Embryonic facial prominence (tissue), 1 donor: ENCODE measurements around the gene CBARP.

ENCODE experiments used
- DNase-seq: peaks from one replicate; pipeline ENCODE4 v3.0.0-alpha.2; 2016; ENCODE audit errors: extremely low spot score

Gene CBARP

DNA sequence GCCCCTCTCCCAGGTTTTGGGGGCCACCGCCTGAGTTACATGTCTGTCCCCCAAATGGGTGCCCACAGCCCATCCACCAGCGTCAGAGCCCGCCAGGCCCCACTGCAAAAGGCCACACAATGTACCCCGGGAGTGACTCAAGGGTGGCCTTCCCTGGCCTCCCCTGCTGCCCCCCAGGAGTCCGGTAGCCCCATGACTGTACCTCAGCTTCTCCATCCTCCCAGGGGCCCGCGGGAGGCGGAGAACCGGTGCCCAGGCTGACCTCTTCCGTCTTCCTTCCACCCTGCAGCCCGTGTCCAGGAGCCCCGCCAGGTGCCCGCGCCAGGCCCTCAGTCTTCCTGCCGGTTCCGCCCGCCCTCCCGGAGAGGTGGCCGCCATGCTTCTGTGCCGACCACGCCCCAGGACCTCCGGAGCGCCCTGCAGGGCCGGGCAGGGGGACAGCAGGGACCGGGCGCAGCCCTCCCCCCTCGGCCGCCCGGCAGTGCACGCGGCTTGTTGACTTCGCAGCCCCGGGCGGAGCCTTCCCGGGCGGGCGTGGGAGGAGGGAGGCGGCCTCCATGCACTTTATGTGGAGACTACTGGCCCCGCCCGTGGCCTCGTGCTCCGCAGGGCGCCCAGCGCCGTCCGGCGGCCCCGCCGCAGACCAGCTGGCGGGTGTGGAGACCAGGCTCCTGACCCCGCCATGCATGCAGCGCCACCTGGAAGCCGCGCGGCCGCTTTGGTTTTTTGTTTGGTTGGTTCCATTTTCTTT is 10.3 kb downstream of the CBARP start:
- DNase-seq, result no peak

DNA sequence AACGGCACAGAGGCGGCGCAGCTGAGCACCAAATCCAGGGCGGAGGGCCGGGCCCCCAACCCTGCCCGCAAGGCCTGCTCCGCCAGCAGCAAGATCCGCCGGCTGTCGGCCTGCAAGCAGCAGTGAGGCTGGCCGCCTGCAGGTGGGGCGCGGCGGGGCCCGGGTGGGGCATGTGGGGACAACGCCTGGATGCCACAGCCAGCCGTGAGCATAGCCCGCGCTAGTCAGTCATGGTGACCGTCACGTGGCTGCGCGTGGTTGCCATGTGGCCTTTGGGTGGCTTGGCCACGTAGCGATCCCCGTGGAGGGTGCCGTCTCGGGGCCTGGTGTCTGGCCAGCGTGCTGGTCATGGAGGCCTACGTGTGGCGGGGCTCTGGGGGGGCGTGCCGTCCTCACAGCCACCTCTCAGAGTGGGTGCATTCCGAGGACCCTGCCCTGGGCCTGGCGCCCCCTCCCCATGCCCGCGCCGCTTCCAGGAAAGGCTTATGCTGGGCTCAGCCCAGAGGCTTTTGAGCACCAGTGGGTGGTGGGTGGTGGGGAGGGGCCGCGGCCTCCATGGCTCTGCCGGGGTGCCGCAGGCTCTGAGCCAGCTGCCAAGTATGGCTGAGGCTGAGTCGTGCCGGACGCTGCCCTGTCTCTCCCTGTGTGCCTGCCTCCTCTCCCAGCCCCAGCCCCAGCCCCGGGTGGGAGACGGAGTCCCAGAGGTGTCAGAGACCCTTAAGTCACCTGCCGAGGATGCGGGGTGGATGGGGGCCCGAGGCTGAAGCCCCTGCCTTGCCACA is 11.1 kb downstream of the CBARP start:
- DNase-seq, result no peak

GRCh38 chr19:1226227-1226518 is 11.6 kb downstream of the CBARP start:
- no peak for DNase-seq

DNA sequence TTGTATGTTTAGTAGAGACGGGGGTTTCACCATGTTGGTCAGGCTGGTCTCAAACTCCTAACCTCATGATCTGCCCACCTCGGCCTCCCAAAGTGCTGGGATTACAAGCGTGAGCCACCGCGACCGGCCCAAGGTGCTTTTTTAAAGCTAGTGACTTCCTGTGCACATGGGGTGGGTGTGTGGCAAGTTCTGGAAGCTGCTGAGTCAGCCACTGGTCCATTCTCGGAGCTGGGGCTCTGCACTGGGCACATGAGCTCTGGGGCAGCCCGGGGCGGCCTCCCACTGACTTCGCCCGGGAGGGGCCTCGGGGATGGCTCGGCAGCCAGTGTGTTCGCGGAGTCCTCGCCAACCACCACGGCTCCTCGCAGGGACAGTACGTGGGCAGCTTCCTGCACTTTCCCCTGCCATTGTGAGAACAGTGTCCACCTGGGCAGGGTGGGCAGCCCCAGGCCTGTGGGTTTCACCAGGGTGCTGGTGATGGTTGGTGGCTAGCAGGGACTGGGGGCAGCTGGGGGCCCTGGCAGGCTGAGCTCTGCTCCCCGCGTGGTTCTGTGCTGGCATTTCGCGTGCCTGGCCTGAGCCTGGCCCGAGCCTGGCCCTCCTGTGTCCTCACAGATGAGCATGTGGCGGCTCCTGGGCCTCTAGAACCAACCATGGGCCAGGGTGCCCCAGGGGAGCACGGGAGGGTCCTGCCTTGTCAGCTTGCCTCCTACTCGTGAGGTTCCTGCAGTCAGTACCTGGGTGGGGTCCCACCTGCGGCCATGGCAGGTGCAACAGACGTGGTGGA is 12.2 kb downstream of the CBARP start:
- DNase-seq, result no peak

DNA sequence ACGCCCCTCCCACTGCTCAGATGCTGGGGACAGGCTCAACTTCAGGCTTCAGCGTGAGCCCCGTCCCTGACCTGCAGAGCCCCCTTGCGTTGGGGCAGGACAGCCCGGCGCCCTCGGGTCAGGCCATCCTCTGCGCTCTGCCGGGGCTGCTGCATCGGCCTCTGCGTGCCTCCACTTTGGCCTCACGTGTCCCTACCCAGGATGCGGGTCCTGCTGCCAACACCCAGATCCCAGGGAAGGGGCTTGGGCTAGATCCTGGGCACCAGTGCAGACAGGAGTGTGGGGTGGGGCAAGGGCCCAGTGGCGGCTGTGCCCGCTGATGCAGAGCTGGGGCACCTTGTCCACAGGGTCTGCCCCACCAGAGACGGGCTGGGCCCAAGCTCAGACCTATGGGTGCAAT is 13.0 kb downstream of the CBARP start:
- no peak for DNase-seq

- no peak for DNase-seq
These were observed 13.6 kb downstream of the CBARP start for GRCh38 chr19:1224047-1224825.

DNA sequence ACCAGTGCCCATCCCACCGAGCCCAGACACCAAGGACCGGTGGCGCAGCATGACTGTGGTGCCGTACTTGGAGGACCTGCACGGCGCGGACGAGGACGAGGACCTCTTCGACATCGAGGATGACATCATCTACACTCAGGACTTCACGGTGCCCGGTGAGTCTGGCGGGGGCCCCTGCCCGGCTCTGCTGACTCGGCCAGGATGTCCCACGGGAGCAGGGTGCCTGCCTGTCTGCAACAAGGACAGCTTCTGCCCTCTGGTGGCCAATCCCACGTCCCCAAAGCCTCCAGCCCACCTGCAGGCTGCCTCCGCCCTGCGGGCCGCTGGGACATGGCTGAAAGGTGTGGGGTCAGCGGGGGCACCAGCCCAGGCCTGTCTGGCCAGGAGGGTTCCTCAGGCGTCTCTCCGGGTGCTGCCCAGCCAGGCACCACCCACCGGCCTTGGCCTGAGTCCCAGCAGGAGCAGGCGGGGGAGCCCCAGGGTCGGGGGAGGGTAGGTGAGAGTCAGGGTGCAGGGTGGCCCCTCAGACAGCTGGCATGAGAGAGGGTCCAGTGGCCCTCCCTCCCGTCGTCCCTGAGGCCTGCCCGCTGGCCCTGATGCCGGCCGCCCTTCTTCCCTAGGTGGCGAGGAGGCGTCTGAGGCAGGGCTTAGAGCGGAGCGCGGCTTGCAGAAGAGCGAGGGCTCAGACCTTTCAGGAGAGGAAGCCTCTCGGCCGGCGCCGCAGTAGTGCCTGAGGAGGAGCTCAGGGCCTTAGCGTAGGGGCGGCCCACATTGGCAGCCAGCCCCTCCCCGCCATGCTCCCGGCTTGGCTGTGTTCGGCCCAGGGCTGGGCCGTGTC is 14.6 kb downstream of the CBARP start:
- no peak for DNase-seq

- DNase-seq, result no peak
These were observed 15.4 kb downstream of the CBARP start for GRCh38 chr19:1222394-1222793.

GRCh38 chr19:1221904-1222255 is 15.9 kb downstream of the CBARP start:
- no peak for DNase-seq

DNA sequence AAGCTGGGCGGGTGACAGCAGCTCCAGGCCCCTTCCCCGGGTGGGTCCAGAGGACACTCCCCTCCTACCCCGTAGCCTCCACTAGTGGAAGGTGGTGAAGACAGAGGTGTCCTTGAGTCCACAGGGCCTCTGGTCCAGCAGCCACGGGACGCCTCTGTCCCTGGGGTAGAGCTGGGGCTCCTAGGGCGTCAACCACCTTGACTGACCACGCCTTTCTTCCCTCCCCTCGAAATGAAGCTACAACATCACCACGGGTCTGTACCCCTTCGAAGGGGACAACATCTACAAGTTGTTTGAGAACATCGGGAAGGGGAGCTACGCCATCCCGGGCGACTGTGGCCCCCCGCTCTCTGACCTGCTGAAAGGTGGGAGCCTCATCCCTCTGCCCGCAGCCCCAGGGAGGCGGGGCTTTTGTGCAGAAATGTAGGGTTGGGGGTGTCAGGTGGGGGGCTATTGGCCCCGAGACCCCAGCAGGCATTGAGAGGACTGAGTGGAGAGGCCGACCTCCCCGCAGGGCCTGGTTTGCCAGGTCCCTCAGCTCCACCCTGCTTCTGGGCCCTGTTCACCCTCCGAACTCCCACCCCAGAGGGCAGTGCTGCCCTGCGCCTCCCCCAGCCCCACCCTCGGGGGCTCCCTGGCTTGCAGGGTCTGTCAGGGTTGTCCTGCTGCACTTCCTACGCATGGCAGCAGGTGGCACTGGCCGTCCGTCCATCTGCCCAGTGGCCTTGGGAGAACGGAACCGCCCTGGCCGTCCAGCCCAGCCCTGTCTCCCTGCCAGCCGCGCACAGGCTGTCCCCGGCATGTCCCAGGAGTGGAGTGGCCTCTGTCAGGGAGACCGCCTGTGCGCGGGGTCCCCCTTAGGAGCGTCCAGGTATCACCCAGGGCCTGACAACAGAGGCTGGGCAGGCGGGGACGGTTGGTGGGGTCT is 16.6 kb downstream of the CBARP start:
- no peak for DNase-seq

GRCh38 chr19:1220477-1220930 is 17.3 kb downstream of the CBARP start:
- no peak for DNase-seq

DNA sequence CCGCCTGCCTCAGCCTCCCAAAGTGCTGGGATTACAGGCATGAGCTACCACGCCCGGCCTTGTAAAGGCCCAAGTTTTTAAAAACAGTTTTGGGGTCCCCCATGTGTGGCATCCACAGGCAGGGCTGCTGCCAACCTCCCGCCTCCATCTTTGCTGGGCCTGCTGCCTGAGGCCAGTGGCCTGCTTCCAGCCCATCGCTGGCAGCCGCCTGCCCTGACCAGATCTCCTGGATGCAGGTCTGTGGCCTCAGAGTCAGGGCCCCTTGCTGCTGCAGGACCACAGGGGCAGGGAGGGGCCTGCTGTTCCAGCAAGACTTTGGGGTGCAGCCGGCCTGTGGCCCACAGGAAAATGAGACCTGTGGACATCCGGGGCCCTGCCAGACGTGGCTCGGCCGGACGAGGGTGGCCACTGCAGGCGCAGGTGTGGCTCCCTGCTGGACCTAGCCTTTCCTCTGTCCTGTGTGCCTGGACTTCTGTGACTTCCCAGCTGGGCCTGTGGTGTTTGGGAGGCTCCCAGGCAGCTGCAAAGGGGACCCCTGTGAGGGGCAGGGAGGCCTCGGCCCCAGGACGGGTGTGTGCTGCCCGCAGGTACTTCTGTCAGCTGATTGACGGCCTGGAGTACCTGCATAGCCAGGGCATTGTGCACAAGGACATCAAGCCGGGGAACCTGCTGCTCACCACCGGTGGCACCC is 17.9 kb downstream of the CBARP start:
- no peak for DNase-seq

- DNase-seq, result no peak
These were observed 18.8 kb downstream of the CBARP start for GRCh38 chr19:1218751-1219567.

DNA sequence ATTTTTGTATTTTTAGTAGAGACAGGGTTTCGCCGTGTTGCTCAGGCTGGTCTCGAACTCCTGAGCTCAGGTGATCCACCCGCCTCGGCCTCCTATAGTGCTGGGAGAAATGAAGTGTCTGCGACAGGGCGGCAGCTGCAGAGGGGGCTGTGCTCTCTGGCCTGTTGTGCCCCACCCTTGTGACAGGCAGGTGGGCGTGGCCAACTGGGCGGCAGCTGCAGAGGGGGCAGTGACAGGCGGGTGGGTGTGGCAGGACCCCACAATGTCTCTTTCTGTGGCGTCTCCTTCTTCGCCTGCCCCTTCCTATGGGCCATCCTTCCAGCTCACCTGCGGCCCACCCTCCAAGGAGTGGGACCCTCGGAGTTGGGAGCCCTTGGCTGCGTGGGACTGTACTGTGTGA is 20.4 kb downstream of the CBARP start:
- no peak for DNase-seq

DNA sequence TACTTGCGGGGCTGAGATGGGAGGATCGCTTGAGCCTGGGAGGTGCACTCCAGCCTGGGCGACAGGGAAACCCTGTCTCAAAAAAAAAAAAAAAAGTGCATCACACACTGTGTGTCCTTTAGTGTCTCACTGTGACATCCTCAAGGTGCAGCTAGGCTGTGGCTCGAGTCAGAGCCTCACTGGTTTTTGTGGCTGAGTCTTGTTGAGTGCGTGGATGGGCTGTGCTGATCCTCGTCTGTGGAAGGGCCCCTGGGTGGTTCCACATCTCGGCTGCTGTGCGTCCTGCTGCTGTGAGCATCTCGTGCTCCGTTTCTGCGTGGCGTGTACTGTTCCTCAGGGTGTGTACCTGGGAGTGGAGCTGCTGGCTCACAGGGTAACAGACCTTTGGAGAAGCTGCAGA is 21.0 kb downstream of the CBARP start:
- no peak for DNase-seq

- DNase-seq, result no peak
These were observed 22.7 kb downstream of the CBARP start for GRCh38 chr19:1214862-1215731.

DNA sequence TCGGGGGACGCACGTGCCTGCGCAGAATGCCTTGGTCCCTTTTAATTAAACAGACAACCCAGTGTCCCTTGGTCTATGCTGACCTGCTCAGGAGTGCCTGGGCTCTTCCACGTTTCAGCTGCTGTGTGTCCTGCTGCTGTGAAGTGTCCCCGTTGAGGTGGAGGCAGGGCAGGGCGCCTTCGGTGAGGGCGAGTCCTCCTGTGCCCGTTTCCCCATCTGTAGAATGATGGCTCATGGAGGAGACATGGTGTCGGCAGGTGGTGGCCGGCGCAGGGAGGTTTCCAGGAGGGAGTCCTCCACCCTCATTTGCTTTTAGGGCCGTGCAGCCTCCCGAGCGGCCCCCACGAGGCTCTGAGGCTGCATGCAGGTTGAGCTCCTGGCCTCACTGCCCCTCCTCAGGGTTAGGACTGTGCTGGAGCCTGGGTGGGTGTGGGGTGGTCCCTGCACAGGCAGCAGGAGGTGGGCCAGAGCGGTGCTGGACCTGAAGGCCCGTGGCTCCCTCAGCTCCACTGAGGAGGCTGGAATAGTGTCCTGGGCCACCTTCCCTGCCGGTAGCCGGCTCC is 23.4 kb downstream of the CBARP start:
- DNase-seq, result no peak
